A673 (cell line): ENCODE measurements around the gene DIDO1.

Experiments used
- CTCF ChIP-seq: fragments of 300-800, 200-600 bp; sonication (generic); conservative IDR thresholded peaks from 2 replicates; pipeline ENCODE4 v1.5.1; 2017; ENCODE audit warnings: low read depth, mild to moderate bottlenecking, antibody characterized with exemption, low read length, moderate library complexity, mixed read lengths
- EZH2 ChIP-seq: fragments of 200-600 bp; sonication (generic); IDR thresholded peaks from 2 replicates; pipeline ENCODE4 v1.6.1; 2017; ENCODE audit warnings: borderline replicate concordance, low read depth, mild to moderate bottlenecking, mixed read lengths, antibody characterized with exemption, low read length; ENCODE audit not compliant: poor library complexity, severe bottlenecking

- TF ChIP-seq CTCF (no peak), EZH2 (no peak)
These were observed 28.6 kb downstream of the DIDO1 start for GRCh38 chr20:62897666-62898065.
